HEK293 (cell line): ENCODE measurements around the gene SMTNL1.

Experiments used
- CTCF ChIA-PET: fragments of 350-600 bp; formaldehyde crosslinking; extraction: SDS; loops from one replicate; lab custom pipeline; 2021; ENCODE audit warnings: antibody characterized with exemption; lab: Yijun Ruan, JAX
- POLR2A ChIA-PET: fragments of 300-600 bp; formaldehyde crosslinking; extraction: SDS; loops from one replicate; lab custom pipeline; 2020; ENCODE audit warnings: antibody characterized with exemption, inconsistent platforms; lab: Yijun Ruan, JAX
- H3K27ac ChIP-seq: fragments of 200-500 bp; sonication (Bioruptor generic); 2 replicates; pipeline ENCODE4 v1.5.1; 2014; ENCODE audit warnings: low read depth, low read length, control low read depth, inconsistent platforms; ENCODE audit errors: extremely low read depth
- H3K36me3 ChIP-seq, 2 experiments: fragments of 200-500 bp in 1 of 2; sonication (Bioruptor generic) in 1 of 2; 1 replicate in 1 of 2; 2 replicates in 1 of 2; pipeline ENCODE4 v1.5.1; 2014 to 2017; ENCODE audit warnings: inconsistent platforms in 2 of 2, low read length in 2 of 2; ENCODE audit not compliant: control insufficient read depth in 2 of 2, insufficient read depth in 1 of 2
- H3K4me1 ChIP-seq: fragments of 200-500 bp; sonication (Bioruptor generic); 2 replicates; pipeline ENCODE4 v1.5.1; 2014; ENCODE audit warnings: mild to moderate bottlenecking, low read length, inconsistent platforms; ENCODE audit not compliant: control insufficient read depth, insufficient read depth
- H3K4me3 ChIP-seq: 2 replicates; pipeline ENCODE4 v1.5.1; 2011; ENCODE audit warnings: low read depth, mild to moderate bottlenecking, control low read depth, low read length, moderate library complexity
- H3K9me3 ChIP-seq: fragments of 200-500 bp; sonication (Bioruptor generic); 2 replicates; pipeline ENCODE4 v1.5.1; 2014; ENCODE audit warnings: low read depth, low read length, inconsistent platforms; ENCODE audit not compliant: control insufficient read depth, insufficient read depth
- FEZF1 ChIP-seq: fragments of 450-650 bp; formaldehyde crosslinking; IDR thresholded peaks from 2 replicates; pipeline ENCODE4 v1.5.1; 2016; ENCODE audit warnings: missing biosample characterization, missing genetic modification characterization
- GLI2 ChIP-seq: fragments of 450-650 bp; formaldehyde crosslinking; IDR thresholded peaks from 2 replicates; pipeline ENCODE4; 2017; ENCODE audit warnings: missing biosample characterization, missing genetic modification characterization, low read depth, borderline replicate concordance
- GLIS1 ChIP-seq: fragments of 450-650 bp; formaldehyde crosslinking; IDR thresholded peaks from 2 replicates; pipeline ENCODE4 v1.5.1; 2016; ENCODE audit warnings: missing biosample characterization, missing genetic modification characterization
- HOXC10 ChIP-seq: sonication (generic); formaldehyde crosslinking; IDR thresholded peaks from 2 replicates; pipeline ENCODE4 v1.8.1; 2023; ENCODE audit warnings: mild to moderate bottlenecking, missing genetic modification reagents
- KLF8 ChIP-seq: fragments of 450-650 bp; formaldehyde crosslinking; IDR thresholded peaks from 2 replicates; pipeline ENCODE4 v1.5.1; 2016; ENCODE audit warnings: missing biosample characterization, missing genetic modification characterization
- MEIS1 ChIP-seq: sonication (generic); formaldehyde crosslinking; IDR thresholded peaks from 2 replicates; pipeline ENCODE4 v1.8.1; 2022; ENCODE audit warnings: missing genetic modification reagents, mild to moderate bottlenecking, borderline replicate concordance
- RBAK ChIP-seq: fragments of 450-650 bp; formaldehyde crosslinking; IDR thresholded peaks from 2 replicates; pipeline ENCODE4 v1.5.1; 2016; ENCODE audit warnings: missing biosample characterization, missing genetic modification characterization
- REPIN1 ChIP-seq: fragments of 450-650 bp; formaldehyde crosslinking; IDR thresholded peaks from 2 replicates; pipeline ENCODE4 v1.5.1; 2017; ENCODE audit warnings: missing biosample characterization, missing genetic modification characterization, low read depth
- SP3 ChIP-seq: fragments of 450-650 bp; formaldehyde crosslinking; IDR thresholded peaks from 2 replicates; pipeline ENCODE4 v1.5.1; 2016; ENCODE audit warnings: missing biosample characterization, missing genetic modification characterization
- SP7 ChIP-seq: fragments of 450-650 bp; formaldehyde crosslinking; IDR thresholded peaks from 2 replicates; pipeline ENCODE4 v1.5.1; 2016; ENCODE audit warnings: missing biosample characterization, missing genetic modification characterization
- ZEB2 ChIP-seq: fragments of 450-650 bp; formaldehyde crosslinking; IDR thresholded peaks from 2 replicates; pipeline ENCODE4 v1.5.1; 2016; ENCODE audit warnings: missing biosample characterization, missing genetic modification characterization
- ZFP69B ChIP-seq: fragments of 450-650 bp; formaldehyde crosslinking; IDR thresholded peaks from 2 replicates; pipeline ENCODE4 v1.5.1; 2016; ENCODE audit warnings: missing biosample characterization, missing genetic modification characterization
- ZIC2 ChIP-seq: fragments of 450-650 bp; formaldehyde crosslinking; IDR thresholded peaks from 2 replicates; pipeline ENCODE4 v1.5.1; 2016; ENCODE audit warnings: missing biosample characterization, missing genetic modification characterization
- ZNF132 ChIP-seq: fragments of 450-650 bp; formaldehyde crosslinking; IDR thresholded peaks from 2 replicates; pipeline ENCODE4 v1.5.1; 2017; ENCODE audit warnings: missing biosample characterization, missing genetic modification characterization, borderline replicate concordance
- ZNF16 ChIP-seq: fragments of 450-650 bp; formaldehyde crosslinking; IDR thresholded peaks from 2 replicates; pipeline ENCODE4 v1.5.1; 2016; ENCODE audit warnings: low read depth, missing biosample characterization, missing genetic modification characterization
- ZNF211 ChIP-seq: fragments of 450-650 bp; formaldehyde crosslinking; IDR thresholded peaks from 2 replicates; pipeline ENCODE4 v1.5.1; 2016; ENCODE audit warnings: low read depth, missing biosample characterization, missing genetic modification characterization
- ZNF248 ChIP-seq: fragments of 450-650 bp; formaldehyde crosslinking; IDR thresholded peaks from 2 replicates; pipeline ENCODE4 v1.5.1; 2017; ENCODE audit warnings: missing biosample characterization, missing genetic modification characterization
- ZNF266 ChIP-seq: fragments of 450-650 bp; formaldehyde crosslinking; IDR thresholded peaks from 2 replicates; pipeline ENCODE4 v1.5.1; 2016; ENCODE audit warnings: missing biosample characterization, missing genetic modification characterization, low read depth
- ZNF501 ChIP-seq: fragments of 450-650 bp; formaldehyde crosslinking; IDR thresholded peaks from 2 replicates; pipeline ENCODE4 v1.5.1; 2016; ENCODE audit warnings: missing biosample characterization, missing genetic modification characterization
- ZNF544 ChIP-seq: fragments of 450-650 bp; formaldehyde crosslinking; IDR thresholded peaks from 2 replicates; pipeline ENCODE4 v1.5.0; 2017; ENCODE audit warnings: missing biosample characterization, missing genetic modification characterization
- TF ChIP-seq, protein P1 (sequence below): fragments of 450-650 bp; formaldehyde crosslinking; IDR thresholded peaks from 2 replicates; pipeline ENCODE4 v1.5.1; 2016; ENCODE audit warnings: missing biosample characterization, missing genetic modification characterization
- TF ChIP-seq, protein P2 (sequence below): fragments of 450-650 bp; formaldehyde crosslinking; IDR thresholded peaks from 2 replicates; pipeline ENCODE4 v1.5.1; 2017; ENCODE audit warnings: missing biosample characterization, missing genetic modification characterization
- TF ChIP-seq, protein P3 (sequence below): fragments of 450-650 bp; formaldehyde crosslinking; IDR thresholded peaks from 2 replicates; pipeline ENCODE4 v1.5.1; 2017; ENCODE audit warnings: missing biosample characterization, missing genetic modification characterization

SMTNL1 gene

DNA sequence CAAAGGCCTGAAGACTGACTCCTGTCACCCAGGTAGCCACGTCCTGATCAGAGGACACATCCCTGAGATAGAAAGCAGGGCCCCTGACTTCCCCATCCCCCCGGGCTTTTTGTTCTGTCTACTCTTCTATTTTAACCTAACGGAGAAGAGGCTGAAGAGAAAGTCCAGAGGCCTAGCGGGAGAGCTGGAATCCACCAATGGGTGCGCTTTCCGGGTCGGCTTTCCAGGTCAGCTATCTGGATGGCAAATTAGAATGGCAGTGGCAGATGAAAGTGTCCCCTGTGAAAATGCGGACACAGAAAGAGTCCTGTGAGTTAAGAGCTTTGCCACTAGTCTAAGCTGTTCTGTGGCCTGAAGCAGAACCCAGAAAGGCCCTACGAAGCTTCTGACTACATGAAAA, 46.9 kb downstream of the SMTNL1 start:
- H3K4me3 ChIP-seq: no peak overlapping the region
- no peaks in the 10 kb centered on the region for H3K9me3 ChIP-seq
- TF ChIP-seq ZNF248 (tag by site-specific recombination) (no peak), RBAK (tag by site-specific recombination) (no peak), SP7 (tag by site-specific recombination) (no peak), ZEB2 (no peak), MEIS1 (CRISPR knock-in tag) (no peak)
- TF ChIP-seq, protein P1, sequence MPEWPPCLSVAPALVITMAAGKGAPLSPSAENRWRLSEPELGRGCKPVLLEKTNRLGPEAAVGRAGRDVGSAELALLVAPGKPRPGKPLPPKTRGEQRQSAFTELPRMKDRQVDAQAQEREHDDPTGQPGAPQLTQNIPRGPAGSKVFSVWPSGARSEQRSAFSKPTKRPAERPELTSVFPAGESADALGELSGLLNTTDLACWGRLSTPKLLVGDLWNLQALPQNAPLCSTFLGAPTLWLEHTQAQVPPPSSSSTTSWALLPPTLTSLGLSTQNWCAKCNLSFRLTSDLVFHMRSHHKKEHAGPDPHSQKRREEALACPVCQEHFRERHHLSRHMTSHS (tag by site-specific recombination): no peak
- TF ChIP-seq, protein P2, sequence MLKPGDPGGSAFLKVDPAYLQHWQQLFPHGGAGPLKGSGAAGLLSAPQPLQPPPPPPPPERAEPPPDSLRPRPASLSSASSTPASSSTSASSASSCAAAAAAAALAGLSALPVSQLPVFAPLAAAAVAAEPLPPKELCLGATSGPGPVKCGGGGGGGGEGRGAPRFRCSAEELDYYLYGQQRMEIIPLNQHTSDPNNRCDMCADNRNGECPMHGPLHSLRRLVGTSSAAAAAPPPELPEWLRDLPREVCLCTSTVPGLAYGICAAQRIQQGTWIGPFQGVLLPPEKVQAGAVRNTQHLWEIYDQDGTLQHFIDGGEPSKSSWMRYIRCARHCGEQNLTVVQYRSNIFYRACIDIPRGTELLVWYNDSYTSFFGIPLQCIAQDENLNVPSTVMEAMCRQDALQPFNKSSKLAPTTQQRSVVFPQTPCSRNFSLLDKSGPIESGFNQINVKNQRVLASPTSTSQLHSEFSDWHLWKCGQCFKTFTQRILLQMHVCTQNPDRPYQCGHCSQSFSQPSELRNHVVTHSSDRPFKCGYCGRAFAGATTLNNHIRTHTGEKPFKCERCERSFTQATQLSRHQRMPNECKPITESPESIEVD (tag by site-specific recombination): no peak
- ChIA-PET CTCF (interaction anchor here (0.6 to 1.0 kb wide), 2 partner anchors 17 to 73 kb away, joined by 3 read pairs; partner anchors contain the start of gene UBE2L6), POLR2A (no interaction called here)
- H3K36me3 ChIP-seq: no peaks in the 10 kb centered on the region
- no peak overlapping the region for H3K27ac ChIP-seq
- H3K4me1 ChIP-seq: no peaks in the 10 kb centered on the region

DNA sequence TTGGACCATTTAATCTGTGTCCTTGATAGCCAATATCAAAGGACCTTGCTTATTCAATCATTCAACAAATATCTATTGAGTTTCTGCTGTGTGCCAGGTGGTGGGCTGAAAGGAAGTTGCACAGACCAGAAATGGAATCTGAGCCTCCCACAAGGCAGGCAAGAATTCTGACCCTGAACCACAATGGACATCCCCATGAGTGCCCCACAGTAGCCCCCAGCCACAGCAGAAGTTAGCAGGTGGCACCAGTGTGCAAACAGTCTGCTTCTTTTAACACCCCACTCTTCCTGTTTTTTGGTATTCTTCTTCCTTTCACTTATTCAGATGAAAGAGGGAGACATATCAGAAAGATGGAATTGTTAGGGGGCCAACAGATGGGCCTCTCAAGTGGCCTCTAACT, 47.9 kb downstream of the SMTNL1 start:
- H3K9me3 ChIP-seq: no peaks in the 10 kb centered on the region
- no peaks in the 10 kb centered on the region for H3K36me3 ChIP-seq
- H3K4me1 ChIP-seq: no peaks in the 10 kb centered on the region
- POLR2A ChIA-PET: no interaction called here
- TF ChIP-seq GLIS1 (tag by site-specific recombination): no peak
- TF ChIP-seq ZNF211 (tag by site-specific recombination): no peak
- TF ChIP-seq, protein P3, sequence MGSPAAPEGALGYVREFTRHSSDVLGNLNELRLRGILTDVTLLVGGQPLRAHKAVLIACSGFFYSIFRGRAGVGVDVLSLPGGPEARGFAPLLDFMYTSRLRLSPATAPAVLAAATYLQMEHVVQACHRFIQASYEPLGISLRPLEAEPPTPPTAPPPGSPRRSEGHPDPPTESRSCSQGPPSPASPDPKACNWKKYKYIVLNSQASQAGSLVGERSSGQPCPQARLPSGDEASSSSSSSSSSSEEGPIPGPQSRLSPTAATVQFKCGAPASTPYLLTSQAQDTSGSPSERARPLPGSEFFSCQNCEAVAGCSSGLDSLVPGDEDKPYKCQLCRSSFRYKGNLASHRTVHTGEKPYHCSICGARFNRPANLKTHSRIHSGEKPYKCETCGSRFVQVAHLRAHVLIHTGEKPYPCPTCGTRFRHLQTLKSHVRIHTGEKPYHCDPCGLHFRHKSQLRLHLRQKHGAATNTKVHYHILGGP (tag by site-specific recombination): no peak
- TF ChIP-seq HOXC10: no peak
- no peak for TF ChIP-seq SP3 (tag by site-specific recombination)
- no peak for TF ChIP-seq ZIC2 (tag by site-specific recombination)
- TF ChIP-seq, all 188 proteins: peak for 0
- Histone ChIP-seq H3K4me3 (no peak overlapping the region), H3K27ac (no peak overlapping the region)
- CTCF ChIA-PET: interaction anchor here (0.7 kb wide), 2 partner anchors 56 to 64 kb away, joined by 3 read pairs; no protein-coding TSS in a partner anchor

DNA sequence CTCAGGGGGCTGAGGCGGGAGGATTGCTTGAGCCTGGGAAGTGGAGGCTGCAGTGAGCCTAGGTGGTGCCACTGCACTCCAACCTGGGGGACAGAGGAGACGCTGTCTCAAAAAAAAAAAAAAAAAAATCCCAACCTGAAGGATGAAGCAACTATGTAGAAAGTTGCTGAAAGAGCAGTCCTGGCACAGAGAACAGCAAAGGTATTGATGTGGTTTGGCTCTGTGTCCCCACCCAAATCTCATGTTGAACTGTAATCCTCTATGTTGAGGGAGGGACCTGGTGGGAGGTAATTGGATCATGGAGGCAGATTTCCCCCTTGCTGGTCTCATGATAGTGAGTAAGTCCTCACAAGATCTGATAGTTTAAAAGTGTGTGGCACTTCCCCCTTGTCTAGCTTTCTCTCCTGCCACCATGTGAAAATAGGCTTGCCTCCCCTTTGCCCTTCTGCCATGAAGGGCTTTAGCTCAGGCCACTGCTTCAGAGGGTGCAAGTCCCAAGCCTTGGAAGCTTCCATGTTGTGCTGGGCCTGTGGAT, 49.4 kb downstream of the SMTNL1 start:
- H3K4me1 ChIP-seq: no peaks in the 10 kb centered on the region
- ChIA-PET POLR2A (no interaction called here), CTCF (interaction anchor here (1.2 kb wide), 1 partner anchor 19 kb away, joined by 4 read pairs; the partner anchor contains the start of gene UBE2L6)

DNA sequence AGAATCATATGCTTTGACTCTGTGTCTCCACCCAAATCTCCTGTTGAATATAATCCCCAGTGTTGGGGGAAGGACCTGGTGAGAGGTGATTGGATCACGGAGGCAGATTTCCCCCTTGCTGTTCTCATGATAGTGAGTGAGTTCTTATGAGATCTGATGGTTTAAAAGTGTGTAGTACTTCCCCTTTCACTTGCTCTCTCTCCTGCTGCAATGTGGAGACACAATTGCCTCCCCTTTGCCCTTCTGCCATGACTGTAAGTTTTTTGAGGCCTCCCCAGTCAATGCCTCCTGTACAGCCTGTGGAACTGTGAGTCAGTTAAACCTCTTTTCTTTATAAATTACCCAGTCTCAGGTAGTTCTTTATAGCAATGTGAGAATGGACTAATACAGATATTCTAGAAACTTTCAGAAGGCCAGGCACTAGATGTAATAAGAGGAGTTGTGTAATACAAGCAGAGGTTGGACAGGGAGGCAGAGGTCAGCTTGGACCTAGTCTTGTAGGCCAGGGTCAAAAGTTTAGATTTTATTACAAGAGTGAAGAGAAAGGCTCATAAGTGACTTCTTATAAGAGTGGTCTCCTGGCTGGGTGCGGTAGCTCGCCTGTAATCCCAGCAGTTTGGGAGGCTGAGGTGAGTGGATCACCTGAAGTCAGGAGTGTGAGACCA, 50.8 kb downstream of the SMTNL1 start:
- H3K36me3 ChIP-seq: no peaks in the 10 kb centered on the region
- CTCF ChIA-PET: interaction anchor here (1.1 kb wide), 1 partner anchor 130 kb away, joined by 5 read pairs; no protein-coding TSS in a partner anchor
- no peak overlapping the region for H3K4me3 ChIP-seq
- H3K9me3 ChIP-seq: no peaks in the 10 kb centered on the region
- H3K4me1 ChIP-seq: no peaks in the 10 kb centered on the region
- POLR2A ChIA-PET: interaction anchor here (0.6 kb wide), 1 partner anchor 52 kb away, joined by 3 read pairs; no protein-coding TSS in a partner anchor
- H3K27ac ChIP-seq: no peak overlapping the region
- TF ChIP-seq ZNF266 (tag by site-specific recombination) (no peak), REPIN1 (tag by site-specific recombination) (no peak), ZNF132 (tag by site-specific recombination) (no peak), GLI2 (tag by site-specific recombination) (no peak), KLF8 (tag by site-specific recombination) (no peak), SP7 (tag by site-specific recombination) (no peak), ZFP69B (tag by site-specific recombination) (no peak), ZNF544 (no peak), ZIC2 (tag by site-specific recombination) (no peak), ZNF501 (tag by site-specific recombination) (no peak), ZNF16 (tag by site-specific recombination) (no peak)
- TF ChIP-seq, protein P3 (tag by site-specific recombination): no peak

More for the DNA sequence above, 49.4 kb downstream of the SMTNL1 start:
- Histone ChIP-seq H3K9me3 (no peaks in the 10 kb centered on the region), H3K4me3 (no peak overlapping the region), H3K27ac (no peak overlapping the region), H3K36me3 (no peaks in the 10 kb centered on the region)
- no peak for TF ChIP-seq FEZF1 (tag by site-specific recombination)
